HTERT RPE-1 (cell line): ENCODE results near the gene SNX18.

Experiments used
- in situ Hi-C: fragments of 300-500 bp; cut with MboI; formaldehyde crosslinking; loops from 4 replicates; pipeline ENCODE4 v1.14.3; 2020; ENCODE audit warnings: low sequenced_read_pairs

SNX18 gene

GRCh38 chr5:54538156-54538555, 20.6 kb downstream of the SNX18 start:
- in situ Hi-C loops = no loop called here

DNA sequence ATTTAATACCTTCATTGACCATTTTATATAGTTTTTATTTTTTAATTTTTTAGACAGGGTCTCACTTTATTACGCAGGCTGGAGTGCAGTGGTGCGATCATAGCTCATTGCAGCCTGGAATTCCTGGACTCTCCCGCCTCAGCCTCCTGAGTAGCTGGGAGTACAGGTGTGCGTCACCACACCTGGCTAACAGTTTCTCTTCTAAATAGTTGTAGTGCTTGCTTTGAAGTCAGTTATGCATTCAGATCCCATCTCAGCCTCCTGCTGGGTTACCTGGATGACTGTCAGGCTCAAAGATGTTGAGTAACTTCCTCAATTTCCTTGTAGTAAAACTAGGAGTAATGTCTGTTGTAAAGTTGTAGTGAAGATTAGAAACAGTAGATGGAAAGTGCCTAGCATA, 21.4 kb downstream of the SNX18 start:
- in situ Hi-C loops = no loop called here

DNA sequence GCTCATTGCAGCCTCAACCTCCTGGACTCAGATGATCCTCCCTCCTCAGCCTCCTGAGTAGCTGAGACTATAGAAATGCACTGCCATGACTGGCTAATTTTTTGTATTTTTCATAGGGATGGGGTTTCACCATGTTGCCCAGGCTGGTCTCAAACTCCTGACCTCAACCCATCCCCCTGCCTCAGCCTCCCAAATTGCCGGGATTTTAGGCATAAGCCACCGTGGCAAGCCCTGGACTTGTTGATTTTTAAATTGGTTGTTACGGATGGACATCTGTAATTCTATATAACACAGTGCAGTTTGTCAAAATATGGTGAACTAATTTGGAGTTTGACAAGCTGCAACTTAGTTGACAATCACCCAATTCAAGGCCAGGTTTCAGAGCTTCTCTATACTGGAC, 22.7 kb downstream of the SNX18 start:
- in situ Hi-C loops = no loop called here

DNA sequence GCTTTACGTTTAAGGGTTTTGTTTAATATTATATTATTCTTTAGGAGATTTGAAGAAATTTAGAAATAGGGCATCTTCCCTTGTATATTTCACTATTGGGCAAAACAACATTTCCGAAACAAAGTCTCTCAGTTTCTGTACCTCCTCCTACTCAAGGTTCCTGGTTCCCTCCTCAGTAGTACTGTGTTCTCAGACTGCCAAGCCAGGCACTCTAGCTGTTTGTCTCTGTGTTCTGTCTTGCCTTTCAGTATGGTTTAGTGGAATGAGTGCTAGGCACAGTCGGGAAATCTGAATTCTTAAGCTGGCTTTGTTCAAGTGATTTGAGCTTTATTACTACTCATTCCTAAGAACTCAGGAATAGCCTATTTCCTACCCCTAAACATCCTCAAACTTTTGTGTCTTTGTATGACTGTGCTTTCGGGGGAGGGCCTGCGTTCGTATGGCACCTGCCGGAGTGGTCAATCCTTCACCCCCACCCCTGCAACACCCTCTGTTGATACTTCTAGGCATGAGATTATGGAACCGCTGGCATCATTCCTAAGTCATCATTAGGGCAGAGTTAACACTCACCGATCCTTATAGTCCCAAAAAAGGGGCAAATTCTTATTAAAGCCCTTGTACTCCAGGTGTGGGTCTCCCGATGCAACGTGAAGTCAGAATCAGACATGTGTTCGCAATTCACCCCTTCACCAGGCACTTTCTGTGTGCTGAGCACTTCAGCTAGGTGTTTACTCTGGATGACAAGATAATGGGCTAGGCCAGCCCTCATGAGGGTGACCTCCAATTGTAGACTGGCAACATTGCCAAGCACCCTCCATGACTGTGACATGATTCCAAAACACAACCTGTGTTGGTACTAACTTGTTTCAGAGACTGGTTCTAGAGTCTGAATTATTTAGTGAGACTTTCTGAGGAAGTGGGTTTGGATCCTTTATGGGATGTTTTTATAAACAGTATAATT, 24.5 kb downstream of the SNX18 start:
- in situ Hi-C loops = no loop called here

- in situ Hi-C loops = no loop called here
Measured at GRCh38 chr5:54544044-54544443, 26.5 kb downstream of the SNX18 start.

DNA sequence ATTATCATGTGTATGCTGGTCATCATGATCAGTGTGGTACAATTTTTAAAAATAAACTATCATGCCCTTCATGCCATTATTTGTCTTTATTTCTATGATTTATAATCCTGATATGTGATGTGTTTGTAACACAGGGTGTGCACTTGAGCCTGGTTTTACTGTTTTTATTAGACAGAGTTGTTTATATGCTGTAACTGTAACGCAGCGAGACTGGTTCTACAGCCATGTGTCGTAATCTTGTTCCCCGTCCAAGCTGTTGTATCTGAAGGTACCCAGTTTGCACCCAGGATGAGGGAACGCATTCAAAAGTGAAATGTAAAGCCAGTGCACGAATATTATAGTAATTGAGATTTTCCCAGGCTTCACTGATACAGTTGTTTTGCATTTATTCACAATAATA, 28.2 kb downstream of the SNX18 start:
- in situ Hi-C loops = no loop called here

GRCh38 chr5:54547711-54548250, 30.2 kb downstream of the SNX18 start:
- in situ Hi-C loops = no loop called here

GRCh38 chr5:54548565-54548964, 31.0 kb downstream of the SNX18 start:
- in situ Hi-C loops = no loop called here

GRCh38 chr5:54551292-54551691, 33.7 kb downstream of the SNX18 start:
- in situ Hi-C loops = no loop called here

GRCh38 chr5:54551926-54552325, 34.4 kb downstream of the SNX18 start:
- in situ Hi-C loops = no loop called here

DNA sequence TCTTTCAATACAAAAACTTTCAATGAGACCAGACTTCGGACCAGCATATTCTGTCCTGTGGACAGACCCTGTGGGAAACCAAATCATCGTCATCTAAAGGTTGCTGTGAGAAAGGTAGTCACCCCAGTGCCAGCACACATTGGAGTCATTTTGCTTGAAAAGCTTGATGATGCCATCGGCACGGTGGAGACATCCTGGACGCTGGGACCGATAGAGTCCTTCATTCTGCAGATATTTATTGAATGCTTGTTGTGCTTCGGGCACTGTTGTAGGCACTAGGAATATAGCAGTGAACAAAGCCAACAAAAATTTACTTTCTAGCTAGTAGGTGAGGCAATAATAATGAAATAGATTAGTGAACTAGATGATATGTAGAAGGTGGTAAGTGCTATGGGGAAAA, 34.9 kb downstream of the SNX18 start:
- in situ Hi-C loops = no loop called here

GRCh38 chr5:54553659-54554207, 36.2 kb downstream of the SNX18 start:
- in situ Hi-C loops = no loop called here

DNA sequence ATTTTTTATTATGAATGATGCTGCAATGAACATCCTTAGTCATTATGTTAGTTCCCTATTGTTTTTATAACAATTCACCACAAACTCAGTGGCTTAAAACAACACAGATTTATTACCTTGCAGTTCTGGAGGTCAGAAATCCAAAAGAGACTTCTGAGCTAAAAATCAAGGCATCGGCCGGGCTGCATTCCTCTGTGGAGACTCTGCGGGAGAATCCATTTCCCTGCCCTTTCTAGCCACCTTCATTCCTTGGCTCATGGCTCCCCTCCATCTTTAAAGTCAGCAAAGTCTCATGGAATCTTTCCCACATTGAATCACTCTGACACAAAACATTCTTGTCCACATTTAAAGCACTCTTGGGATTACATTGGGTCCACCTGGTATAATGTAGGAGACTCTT, 38.6 kb downstream of the SNX18 start:
- in situ Hi-C loops = no loop called here

- in situ Hi-C loops = no loop called here
Measured at GRCh38 chr5:54558362-54558761, 40.8 kb downstream of the SNX18 start.

- in situ Hi-C loops = no loop called here
Measured at GRCh38 chr5:54561651-54562050, 44.1 kb downstream of the SNX18 start.

GRCh38 chr5:54563083-54563761, 45.7 kb downstream of the SNX18 start:
- in situ Hi-C loops = no loop called here

DNA sequence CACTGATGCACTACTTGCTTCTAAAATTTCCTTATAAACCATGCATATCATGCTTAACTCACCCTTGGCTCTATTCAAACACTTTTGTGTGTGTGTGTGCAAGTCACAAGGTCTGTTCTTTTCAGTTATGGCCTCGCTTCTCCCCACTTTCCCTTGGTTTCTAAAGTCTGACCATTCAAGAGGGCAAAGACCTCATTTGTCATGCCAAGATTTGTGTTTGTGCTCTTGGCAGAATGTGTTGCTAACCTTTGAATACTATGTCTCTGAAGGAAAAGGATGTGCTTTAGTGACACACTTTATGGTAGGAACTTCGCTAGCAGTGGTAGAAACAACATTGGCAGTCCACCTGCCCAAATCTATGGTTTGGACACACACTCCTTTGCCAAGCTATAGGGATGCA, 50.4 kb downstream of the SNX18 start:
- in situ Hi-C loops = no loop called here

GRCh38 chr5:54570916-54571315, 53.4 kb downstream of the SNX18 start:
- in situ Hi-C loops = no loop called here

DNA sequence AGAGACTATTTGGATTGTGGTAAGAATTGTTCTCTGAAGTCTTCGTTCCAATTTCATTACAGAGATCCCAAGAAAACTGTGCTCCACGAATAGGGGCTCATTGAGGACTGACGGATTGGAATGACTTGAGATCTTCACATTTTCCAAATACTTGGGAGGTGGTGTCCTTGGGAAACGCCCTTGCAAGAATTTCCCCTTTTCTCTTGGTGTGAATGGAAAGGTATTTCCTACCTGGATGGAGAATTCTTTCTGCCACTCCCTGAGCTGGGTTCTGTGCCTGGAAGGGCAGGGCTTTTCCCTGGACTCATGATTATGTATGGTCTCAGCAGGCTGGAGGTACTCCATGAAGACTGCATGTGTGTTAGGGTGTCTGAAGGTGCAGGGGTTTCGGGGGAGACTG, 53.9 kb downstream of the SNX18 start:
- in situ Hi-C loops = no loop called here

DNA sequence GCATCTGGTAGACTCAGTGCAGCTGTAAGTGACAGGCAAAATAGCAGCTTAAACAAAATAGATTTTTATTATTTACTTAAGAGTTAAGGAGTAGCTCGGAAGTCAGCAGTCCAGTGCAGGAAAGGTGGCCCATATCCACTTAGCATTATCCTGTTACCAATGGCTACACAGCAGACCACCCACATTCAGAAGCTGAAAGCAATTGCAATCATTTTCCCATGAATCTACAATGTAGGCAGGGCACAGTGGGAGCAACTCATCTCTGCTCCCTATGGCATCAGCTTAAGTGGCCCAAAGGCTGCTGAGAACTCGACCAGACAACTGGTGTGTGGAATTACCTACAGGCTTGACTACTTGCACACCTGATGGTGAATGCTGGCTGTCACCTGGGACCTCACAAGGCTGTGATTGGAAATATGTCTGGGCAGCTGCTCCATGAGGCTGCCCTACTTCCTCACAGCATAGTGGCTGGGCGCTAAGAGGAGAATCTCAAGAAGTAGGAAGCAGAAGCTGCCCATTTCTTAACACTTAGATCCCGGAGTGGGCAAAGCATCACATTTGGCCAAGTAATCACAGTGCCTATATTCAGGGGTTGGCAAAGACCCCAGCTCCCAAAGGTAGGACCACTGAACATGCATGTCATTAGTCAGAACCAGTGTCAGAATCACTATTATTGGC, 56.4 kb downstream of the SNX18 start:
- in situ Hi-C loops = no loop called here

GRCh38 chr5:54577528-54577927, 60.0 kb downstream of the SNX18 start:
- in situ Hi-C loops = no loop called here
